UCSD-AML1 (cell line): ENCODE data around the gene CFL1.
"Not testable (repeated sequence)": the region's sequence is repeated elsewhere in the genome, so short reads cannot be mapped to it uniquely, and the experiment has no call there.

Experiments
- DNase-seq: peaks from one replicate; lab custom pipeline; 2025; ENCODE audit not compliant: unreplicated experiment; lab: John Stamatoyannopoulos, UW

CFL1 gene

DNA sequence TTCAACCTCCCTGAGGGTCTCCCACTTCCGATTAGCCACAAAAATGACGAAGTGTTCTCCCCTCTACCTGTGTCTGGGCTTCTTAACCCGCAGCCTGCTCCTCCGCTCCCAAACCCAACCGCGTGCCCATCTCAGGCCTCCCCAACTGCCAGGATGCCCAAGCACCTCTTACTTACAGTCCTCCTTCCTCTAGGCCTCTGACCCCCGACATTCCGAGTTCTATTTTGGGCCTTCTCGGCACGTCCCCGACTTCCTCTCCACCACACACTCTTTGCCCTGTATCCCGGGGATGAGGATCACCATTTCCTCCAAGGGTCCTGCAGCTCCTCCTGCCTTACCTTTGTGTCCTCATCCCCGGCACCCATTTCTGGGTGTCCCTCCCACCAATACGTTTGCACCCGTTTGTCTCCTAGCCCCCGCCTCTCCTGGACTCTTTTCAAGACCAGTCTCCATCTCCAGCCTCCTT, 1.9 kb upstream of the CFL1 start:
- no peak for DNase-seq

- peak; percentile 99 for DNase-seq
Measured at GRCh38 chr11:65859095-65859811, 1.3 kb upstream of the CFL1 start.

GRCh38 chr11:65858681-65859087, 704 bp upstream of the CFL1 start:
- DNase-seq: no peak

GRCh38 chr11:65857500-65857852, 504 bp downstream of the CFL1 start:
- DNase-seq: no peak

- DNase-seq: peak; percentile 90
Measured at GRCh38 chr11:65856689-65857499, 1.1 kb downstream of the CFL1 start.

DNA sequence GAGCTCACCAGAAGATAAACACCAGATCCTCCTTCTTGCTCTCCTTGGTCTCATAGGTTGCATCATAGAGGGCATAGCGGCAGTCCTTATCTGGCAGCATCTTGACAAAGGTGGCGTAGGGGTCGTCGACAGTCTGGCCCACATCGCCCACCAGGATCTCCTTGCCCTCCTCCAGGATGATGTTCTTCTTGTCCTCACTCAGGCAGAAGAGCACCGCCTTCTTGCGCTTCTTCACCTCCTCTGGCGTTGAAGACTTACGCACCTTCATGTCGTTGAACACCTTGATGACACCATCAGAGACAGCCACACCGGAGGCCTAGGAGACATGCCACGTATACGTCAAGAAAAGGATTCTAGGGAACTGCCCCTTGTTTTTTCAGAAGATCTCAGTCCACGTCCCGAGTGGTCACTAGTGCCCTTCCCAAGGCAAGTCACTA, 2.0 kb downstream of the CFL1 start:
- DNase-seq: no peak

GRCh38 chr11:65854852-65855837, 2.8 kb downstream of the CFL1 start:
- no peak for DNase-seq

DNA sequence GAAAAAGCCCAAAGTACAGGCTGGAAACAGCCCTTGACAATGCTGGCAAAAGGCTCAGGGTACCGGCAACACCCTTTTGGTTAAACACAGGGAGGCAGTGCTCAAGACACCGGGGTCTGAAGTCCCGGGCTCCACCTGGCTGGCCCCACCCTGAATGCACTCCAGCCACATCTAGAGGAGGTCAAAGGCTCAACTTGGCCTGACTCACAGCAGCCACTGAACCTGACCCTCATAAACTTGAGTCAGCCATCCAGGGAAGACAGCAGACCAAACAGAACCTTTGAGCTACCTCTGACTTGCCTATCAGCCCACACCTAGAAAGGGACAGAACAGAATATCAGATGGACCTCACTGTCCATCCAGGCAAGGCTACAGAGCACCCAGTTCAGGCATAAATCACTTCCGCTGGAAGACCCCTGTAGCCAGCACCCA, 3.8 kb downstream of the CFL1 start:
- no peak for DNase-seq

DNA sequence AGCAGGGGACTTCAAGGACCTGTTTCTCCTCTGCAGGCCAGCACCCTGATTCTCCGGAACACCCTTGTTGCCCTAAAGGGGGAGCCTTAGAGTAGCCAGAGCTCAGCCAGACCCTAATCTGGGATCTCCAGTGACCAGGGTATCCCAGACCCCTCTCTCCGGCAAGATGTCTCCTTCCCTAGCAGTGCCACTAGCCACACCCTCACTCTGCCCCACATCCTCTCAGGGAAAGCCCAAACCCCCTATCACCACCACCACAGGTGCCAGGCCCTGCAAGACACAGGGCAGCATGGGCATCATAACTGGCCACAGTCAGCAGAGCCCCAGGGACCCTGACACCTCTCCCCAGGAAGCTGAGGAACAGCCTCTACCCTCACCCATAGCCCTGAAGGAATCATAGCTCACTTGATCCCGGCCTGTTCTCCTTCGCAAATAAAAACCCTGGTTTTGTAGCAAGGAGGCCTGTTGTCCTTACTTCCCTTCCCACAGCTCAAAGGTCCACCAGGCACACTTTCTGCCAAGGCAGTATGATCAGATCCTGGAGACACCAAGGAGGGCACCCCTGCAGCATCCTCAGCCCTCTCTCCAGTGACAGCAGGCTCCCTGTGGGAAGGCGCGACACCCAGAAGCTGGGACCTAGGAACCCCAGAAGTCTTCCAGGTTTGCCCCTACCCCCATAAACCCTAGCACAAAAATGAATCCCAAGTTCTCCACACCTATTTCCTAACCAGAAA, 4.6 kb downstream of the CFL1 start:
- no peak for DNase-seq

DNA sequence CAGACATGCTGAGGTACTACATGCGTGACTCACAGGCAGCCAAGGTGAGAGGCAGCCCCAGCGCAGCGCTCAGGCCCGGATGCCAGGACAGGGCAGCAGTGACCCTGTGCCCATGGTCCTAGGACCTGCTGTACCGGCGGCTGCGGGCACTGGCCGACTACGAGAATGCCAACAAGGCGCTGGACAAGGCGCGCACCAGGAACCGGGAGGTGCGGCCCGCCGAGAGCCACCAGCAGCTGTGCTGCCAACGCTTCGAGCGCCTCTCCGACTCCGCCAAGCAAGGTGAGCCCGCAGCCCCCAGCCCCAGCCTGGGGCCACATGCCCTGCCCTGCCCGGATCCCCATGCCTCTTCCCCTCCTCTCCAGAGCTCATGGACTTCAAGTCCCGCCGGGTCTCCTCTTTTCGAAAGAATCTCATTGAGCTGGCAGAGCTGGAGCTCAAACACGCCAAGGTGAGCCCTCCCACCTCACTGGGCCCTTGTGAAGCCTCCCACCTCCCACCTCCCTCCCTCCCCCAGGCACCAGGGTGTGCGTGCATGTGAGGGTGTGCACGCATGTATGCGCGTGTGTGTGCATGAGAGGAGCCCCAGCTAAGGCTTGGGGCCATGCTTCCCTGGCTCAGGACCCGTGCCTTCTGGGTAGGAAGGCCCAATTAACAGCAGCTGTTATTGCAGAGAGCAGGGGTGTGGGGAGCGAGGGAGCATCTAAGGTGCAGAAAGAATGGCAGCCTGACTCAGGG, 5.3 kb downstream of the CFL1 start:
- no peak for DNase-seq

GRCh38 chr11:65851811-65852507, 6.0 kb downstream of the CFL1 start:
- no peak for DNase-seq

DNA sequence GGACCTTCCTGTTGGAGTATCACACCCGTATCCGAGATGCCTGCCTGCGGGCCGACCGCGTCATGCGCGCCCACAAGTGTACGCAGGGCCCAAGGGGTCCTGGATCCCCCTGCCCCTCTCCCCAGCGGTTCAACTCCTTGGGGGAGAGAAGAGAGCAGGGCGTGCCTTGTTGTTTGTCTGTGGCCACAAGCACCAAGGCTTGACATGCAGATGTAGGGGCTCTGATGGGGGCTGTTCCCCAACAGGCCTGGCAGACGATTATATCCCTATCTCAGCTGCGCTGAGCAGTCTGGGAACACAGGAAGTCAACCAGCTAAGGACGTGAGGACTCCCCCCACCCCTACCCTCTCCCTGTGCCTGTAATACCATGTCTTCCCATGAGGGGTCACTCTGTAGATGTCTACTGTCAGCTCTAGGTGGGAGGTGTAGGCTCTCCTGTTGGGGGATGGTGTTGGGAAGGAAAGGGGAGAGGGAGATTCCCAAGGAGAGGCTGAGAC, 6.8 kb downstream of the CFL1 start:
- no peak for DNase-seq

GRCh38 chr11:65850217-65851082, 7.5 kb downstream of the CFL1 start:
- DNase-seq: no peak

- no peak for DNase-seq
Measured at GRCh38 chr11:65849771-65850216, 8.2 kb downstream of the CFL1 start.

DNA sequence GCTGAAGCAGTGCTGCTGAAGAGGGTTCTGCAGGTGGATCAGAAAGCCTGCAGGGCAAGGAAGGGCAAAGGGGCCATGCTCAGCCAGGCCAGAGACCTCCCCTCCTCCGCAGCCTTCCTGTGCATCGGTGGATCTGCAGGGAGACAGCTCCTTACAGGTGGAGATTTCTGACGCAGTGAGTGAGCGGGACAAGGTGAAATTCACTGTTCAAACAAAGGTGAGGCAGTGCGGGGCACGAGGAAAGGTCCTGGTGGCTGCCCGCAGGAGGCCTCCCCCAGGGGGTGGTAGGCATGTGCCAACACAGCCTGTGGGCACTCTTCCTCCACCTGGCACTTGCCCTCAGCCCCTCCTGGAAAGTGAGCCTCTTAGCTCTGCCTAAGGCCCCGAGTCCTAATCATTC, 8.6 kb downstream of the CFL1 start:
- DNase-seq: no peak

DNA sequence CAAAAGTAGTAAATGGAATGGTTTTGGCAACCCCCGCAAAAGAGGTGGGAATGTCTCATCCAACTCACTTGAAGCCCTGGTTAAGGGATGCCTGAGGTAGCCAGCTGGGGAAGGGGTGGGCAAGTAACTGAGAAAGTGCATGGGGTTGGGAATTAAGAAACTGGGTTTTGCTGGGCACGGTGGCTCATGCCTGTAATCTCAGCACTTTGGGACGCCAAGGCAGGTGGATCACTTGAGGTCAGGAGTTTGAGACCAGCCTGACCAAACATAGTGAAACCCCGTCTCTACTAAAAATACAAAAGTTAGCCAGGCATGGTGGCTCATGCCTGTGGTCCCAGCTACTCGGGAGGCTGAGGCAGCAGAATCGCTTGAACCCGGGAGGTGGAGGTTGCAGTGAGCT, 9.3 kb downstream of the CFL1 start:
- DNase-seq: not testable (repeated sequence)

- DNase-seq: no peak
Measured at GRCh38 chr11:65847746-65848145, 10.2 kb downstream of the CFL1 start.
